ENCODE data around the gene SSBP3. TPM values are rescaled to one million over a fixed set of nuclear protein-coding genes. Genes with fewer than 3 reads are reported as not detected.

The SSBP3 gene
- polyA plus RNA-seq, 1 donor (not counting 4 experiments of a cell fraction or from before 2014, with no cell fraction given) = 16.9 TPM

GRCh38 chr1:54379555-54380289 is 26.5 kb downstream of the SSBP3 start:
- TF ChIP-seq, protein P1, sequence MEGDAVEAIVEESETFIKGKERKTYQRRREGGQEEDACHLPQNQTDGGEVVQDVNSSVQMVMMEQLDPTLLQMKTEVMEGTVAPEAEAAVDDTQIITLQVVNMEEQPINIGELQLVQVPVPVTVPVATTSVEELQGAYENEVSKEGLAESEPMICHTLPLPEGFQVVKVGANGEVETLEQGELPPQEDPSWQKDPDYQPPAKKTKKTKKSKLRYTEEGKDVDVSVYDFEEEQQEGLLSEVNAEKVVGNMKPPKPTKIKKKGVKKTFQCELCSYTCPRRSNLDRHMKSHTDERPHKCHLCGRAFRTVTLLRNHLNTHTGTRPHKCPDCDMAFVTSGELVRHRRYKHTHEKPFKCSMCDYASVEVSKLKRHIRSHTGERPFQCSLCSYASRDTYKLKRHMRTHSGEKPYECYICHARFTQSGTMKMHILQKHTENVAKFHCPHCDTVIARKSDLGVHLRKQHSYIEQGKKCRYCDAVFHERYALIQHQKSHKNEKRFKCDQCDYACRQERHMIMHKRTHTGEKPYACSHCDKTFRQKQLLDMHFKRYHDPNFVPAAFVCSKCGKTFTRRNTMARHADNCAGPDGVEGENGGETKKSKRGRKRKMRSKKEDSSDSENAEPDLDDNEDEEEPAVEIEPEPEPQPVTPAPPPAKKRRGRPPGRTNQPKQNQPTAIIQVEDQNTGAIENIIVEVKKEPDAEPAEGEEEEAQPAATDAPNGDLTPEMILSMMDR (optimal IDR thresholded peaks at IDR 0.05 in 1 of 3, IDR thresholded peaks at IDR 0.05 in 1 of 3, conservative IDR thresholded peaks at IDR 0.05 in 1 of 3; ENCODE audit: extremely low read depth in 1 of 3, insufficient read depth in 2 of 3, low read length in 3 of 3) = no peak
- no peak for TF ChIP-seq EZH2 (IDR thresholded peaks at IDR 0.05; ENCODE audit: low read length)
- Histone ChIP-seq H3K36me3 (ENCODE audit: control insufficient read depth in 2 of 2, extremely low read depth in 1 of 2, insufficient read depth in 2 of 2, low read length in 2 of 2) (no peaks in the 10 kb centered on the region), H3K4me2 (ENCODE audit: control insufficient read depth, extremely low read depth, insufficient read depth, low read depth, low read length) (no peak overlapping the region), H3K4me1 (ENCODE audit: control insufficient read depth, extremely low read depth, insufficient read depth, low read length) (no peaks in the 10 kb centered on the region), H3K27ac (ENCODE audit: control insufficient read depth, insufficient read depth, low read length) (no peak overlapping the region), H4K20me1 (ENCODE audit: control insufficient read depth, extremely low read depth, insufficient read depth, low read length) (no peaks in the 10 kb centered on the region), H3K4me3 (ENCODE audit: control insufficient read depth in 2 of 3, extremely low read depth in 1 of 3, insufficient read depth in 2 of 3, low read depth in 1 of 3, low read length in 3 of 3) (no peak overlapping the region), H3K9me1 (ENCODE audit: control insufficient read depth, extremely low read depth, insufficient read depth, low read length) (peaks cover 2% of the 10 kb centered on the region), H3K9ac (ENCODE audit: control insufficient read depth, extremely low read depth, insufficient read depth, low read length) (no peak overlapping the region), H2AFZ (ENCODE audit: control insufficient read depth, low read length) (no peak overlapping the region), H3K79me2 (ENCODE audit: control insufficient read depth, insufficient read depth, low read length) (no peaks in the 10 kb centered on the region), H3K27me3 (ENCODE audit: control insufficient read depth, extremely low read depth, insufficient read depth, low read length) (no peaks in the 10 kb centered on the region), H3K9me3 (ENCODE audit: control insufficient read depth, low read depth, low read length) (no peaks in the 10 kb centered on the region)
- FAIRE-seq (no peak), DNase-seq (ENCODE audit: low read depth, low spot score) (no peak)
- dilution Hi-C loops (cut with MboI; ENCODE audit: extremely low pct_ligation_motif_present, low sequenced_read_pairs) = no loop called here

- no peak overlapping the region for H2AFZ ChIP-seq (ENCODE audit: control insufficient read depth, low read length)
- DNase-seq (ENCODE audit: low read depth, low spot score) = no peak
- no peak overlapping the region for H3K4me3 ChIP-seq (ENCODE audit: control insufficient read depth in 2 of 3, extremely low read depth in 1 of 3, insufficient read depth in 2 of 3, low read depth in 1 of 3, low read length in 3 of 3)
- H3K4me2 ChIP-seq (ENCODE audit: control insufficient read depth, extremely low read depth, insufficient read depth, low read depth, low read length) = no peak overlapping the region
- no peak for FAIRE-seq
- H3K4me1 ChIP-seq (ENCODE audit: control insufficient read depth, extremely low read depth, insufficient read depth, low read length) = no peaks in the 10 kb centered on the region
- H3K9me3 ChIP-seq (ENCODE audit: control insufficient read depth, low read depth, low read length) = no peaks in the 10 kb centered on the region
- no peak for TF ChIP-seq EZH2 (IDR thresholded peaks at IDR 0.05; ENCODE audit: low read length)
- TF ChIP-seq, protein P1 (optimal IDR thresholded peaks at IDR 0.05 in 1 of 3, IDR thresholded peaks at IDR 0.05 in 1 of 3, conservative IDR thresholded peaks at IDR 0.05 in 1 of 3; ENCODE audit: extremely low read depth in 1 of 3, insufficient read depth in 2 of 3, low read length in 3 of 3) = no peak
- H3K27ac ChIP-seq (ENCODE audit: control insufficient read depth, insufficient read depth, low read length) = no peak overlapping the region
- no peaks in the 10 kb centered on the region for H3K27me3 ChIP-seq (ENCODE audit: control insufficient read depth, extremely low read depth, insufficient read depth, low read length)
- no peaks in the 10 kb centered on the region for H4K20me1 ChIP-seq (ENCODE audit: control insufficient read depth, extremely low read depth, insufficient read depth, low read length)
- H3K9ac ChIP-seq (ENCODE audit: control insufficient read depth, extremely low read depth, insufficient read depth, low read length) = no peak overlapping the region
- dilution Hi-C loops (cut with MboI; ENCODE audit: extremely low pct_ligation_motif_present, low sequenced_read_pairs) = no loop called here
- no peaks in the 10 kb centered on the region for H3K36me3 ChIP-seq (ENCODE audit: control insufficient read depth in 2 of 2, extremely low read depth in 1 of 2, insufficient read depth in 2 of 2, low read length in 2 of 2)
- peaks cover 2% of the 10 kb centered on the region for H3K9me1 ChIP-seq (ENCODE audit: control insufficient read depth, extremely low read depth, insufficient read depth, low read length)
- no peaks in the 10 kb centered on the region for H3K79me2 ChIP-seq (ENCODE audit: control insufficient read depth, insufficient read depth, low read length)
These were observed 27.2 kb downstream of the SSBP3 start for GRCh38 chr1:54378874-54379554.
